Hepatic stellate cell (primary cell): Measurements from ENCODE around the gene PKD2L2.
A peak's percentile ranks its signal among the peaks of the same experiment; 100 is the strongest.
"Not testable (repeated sequence)": the region's sequence is repeated elsewhere in the genome, so short reads cannot be mapped to it uniquely, and the experiment has no call there.

Source experiments
- DNase-seq: peaks from one replicate; pipeline ENCODE4 v3.0.0; 2011; ENCODE audit warnings: low spot score

Gene PKD2L2

DNA sequence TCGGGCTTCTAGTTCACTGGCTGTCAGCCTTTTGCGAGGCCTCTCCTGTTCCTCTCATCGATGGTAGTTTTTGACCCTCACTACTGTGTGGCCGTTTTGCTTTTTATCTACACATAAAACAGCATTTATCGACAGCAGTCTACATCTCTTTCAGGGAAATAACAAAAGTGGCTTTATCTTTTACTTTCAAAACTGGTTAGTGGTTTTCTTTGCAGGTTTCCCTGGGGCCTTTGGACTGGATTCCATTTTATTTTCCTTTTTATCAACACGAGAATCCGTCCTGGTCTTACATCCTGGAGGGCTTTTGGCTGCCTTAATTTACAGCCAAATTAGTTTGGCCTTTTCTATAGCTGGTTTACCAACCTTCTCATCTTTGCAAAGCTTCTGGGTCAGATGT, 793 bp upstream of the PKD2L2 start:
- no peak for DNase-seq

DNA sequence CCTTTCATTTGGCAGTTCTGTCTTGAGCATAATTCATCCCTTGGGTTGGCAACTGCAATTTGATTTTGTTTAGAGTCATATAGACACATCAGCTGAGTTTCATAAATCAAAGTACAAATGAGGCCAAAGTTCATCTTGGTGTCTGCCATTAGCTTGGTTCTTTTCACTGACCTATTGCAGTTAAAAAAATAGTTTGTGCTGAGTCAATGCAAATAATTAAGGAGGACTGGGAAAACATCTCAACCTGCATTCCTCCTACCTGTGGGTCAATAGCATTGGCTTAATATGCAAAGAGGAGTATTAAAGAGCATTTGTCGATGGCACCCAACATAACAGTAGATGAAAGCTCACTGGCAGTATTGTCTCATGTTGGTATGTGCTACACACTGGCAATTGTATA, 1.6 kb downstream of the PKD2L2 start:
- no peak for DNase-seq

- DNase-seq: no peak
These were observed 2.6 kb downstream of the PKD2L2 start for GRCh38 chr5:137891849-137892248.

GRCh38 chr5:137894586-137894985, 5.3 kb downstream of the PKD2L2 start:
- DNase-seq: no peak

DNA sequence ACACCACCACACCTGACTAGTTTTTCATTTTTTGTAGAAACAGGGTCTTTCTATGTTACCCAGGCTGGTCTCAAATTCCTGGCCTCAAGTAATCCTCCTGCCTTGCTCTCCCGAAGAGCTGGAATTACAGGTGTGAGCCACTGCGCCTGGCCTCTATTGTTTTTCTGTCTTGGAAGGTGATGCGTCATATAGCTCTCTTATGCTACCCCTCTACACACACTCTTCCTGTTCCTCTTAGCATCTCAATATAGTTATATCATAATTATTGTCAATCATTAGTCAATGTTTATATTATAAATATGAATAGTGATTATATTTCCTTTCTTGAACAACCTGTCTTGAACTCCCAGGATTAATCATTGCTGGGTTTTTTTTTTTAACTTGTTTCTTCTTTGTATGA, 7.3 kb downstream of the PKD2L2 start:
- no peak for DNase-seq

DNA sequence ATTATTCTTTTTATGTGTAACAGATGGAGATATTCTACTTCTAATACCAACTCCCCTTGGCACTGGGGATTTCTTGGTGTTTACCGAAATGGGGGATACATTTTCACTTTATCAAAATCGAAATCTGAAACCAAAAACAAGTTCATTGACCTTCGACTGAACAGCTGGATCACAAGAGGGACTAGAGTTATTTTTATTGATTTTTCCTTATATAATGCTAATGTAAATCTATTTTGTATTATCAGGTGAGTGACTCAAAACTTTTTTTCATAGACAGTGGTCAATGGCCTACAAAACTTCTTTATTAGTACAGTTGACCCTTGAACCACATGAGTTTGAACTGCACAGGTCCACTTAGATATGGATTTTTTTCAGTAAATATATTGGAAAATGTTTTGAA, 10.2 kb downstream of the PKD2L2 start:
- no peak for DNase-seq

- no peak for DNase-seq
These were observed 12.0 kb downstream of the PKD2L2 start for GRCh38 chr5:137901011-137901817.

DNA sequence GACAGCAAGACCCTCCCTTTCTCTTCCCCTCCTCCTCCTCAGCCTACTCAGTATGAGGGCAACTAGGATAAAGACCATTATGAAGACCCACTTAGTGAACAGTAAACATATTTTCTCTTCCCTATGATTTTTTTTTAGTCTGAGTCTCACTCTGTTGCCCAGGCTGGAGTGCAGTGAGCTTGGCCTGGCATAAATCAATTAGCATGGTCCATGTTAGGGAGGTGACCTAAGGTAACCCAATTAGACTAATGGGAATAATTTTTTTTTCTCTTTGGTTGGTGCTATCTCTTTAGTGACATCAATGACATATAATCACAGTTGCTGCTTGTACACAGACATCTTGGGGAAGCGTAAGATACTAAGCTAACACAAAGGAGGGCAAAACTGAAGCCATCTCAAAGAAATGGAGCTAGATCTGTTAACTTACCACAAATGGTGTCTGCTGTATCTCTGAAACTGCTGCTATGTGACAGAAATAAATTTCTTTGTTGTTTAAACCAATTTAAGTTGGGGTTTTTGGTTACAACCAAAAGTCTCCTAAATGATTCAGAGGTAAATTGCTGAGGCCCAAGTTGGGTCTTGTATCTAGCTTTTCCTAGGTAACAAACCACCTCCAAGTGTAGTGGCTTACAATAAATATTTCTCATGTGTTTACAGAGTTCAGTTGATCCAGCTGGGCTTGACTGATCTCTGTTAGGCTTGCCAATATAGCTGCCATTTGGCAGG, 13.3 kb downstream of the PKD2L2 start:
- DNase-seq: no peak

GRCh38 chr5:137914758-137915157, 25.5 kb downstream of the PKD2L2 start:
- DNase-seq: no peak

GRCh38 chr5:137916923-137917322, 27.7 kb downstream of the PKD2L2 start:
- no peak for DNase-seq

GRCh38 chr5:137921931-137922330, 32.7 kb downstream of the PKD2L2 start:
- no peak for DNase-seq

DNA sequence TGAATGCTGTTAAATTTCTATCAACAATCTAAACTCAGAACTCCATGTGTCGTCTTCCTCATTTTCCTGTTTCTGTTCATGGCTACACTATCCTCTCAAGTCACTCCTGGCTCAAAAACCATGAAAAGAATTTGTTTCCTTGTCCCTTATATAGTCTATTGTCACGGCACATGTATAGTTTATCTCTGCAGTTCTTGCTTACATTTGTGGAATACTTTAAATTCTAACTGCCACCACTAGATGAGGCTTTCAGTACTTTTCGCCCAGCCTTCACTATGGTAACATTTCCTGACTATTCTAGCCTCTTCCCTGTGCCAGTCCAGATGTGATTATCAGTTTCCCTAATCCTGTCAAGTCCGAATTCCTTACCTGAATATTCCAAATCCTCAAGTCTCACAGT, 34.6 kb downstream of the PKD2L2 start:
- no peak for DNase-seq

GRCh38 chr5:137932800-137933199, 43.5 kb downstream of the PKD2L2 start:
- DNase-seq: no peak

DNA sequence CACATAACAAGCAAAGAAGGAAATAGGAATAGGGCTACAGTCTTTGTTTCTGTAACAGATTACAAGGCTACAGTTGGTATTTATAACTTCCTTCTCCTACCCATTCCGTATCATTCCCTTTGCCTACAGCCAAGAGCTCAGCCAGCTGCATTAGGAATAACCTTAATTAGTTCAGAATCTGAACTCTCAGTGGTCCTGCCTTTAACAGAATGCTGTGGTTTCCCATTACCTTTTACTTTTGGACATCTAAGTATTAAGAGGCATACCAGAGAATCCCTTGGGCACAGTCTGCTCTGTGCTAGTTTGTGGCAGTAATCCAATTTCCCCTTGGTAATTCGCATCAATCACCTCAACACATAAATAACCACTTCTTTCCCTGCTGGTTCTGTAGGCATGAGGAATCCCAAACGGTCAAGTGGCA, 44.2 kb downstream of the PKD2L2 start:
- DNase-seq: no peak

- DNase-seq: no peak
These were observed 45.9 kb downstream of the PKD2L2 start for GRCh38 chr5:137935190-137935589.

DNA sequence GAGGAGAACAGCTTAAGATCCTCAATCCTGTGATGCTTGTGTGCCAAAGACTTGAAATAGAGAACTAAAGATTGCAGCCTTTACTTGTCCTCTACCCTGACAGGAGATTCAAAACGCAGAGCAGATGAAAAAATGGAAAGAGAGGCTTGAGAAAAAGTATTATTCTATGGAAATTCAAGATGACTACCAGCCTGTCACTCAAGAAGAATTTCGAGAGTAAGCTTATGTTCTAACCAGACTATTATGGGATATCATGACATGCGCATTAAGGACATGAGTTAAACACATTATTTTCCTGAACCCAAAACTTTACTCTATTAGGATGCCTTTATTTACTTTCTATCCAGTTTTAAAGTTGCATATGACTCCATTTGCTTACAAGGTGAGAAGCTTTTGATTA, 46.4 kb downstream of the PKD2L2 start:
- DNase-seq: no peak

GRCh38 chr5:137937994-137938750, 48.9 kb downstream of the PKD2L2 start:
- no peak for DNase-seq

DNA sequence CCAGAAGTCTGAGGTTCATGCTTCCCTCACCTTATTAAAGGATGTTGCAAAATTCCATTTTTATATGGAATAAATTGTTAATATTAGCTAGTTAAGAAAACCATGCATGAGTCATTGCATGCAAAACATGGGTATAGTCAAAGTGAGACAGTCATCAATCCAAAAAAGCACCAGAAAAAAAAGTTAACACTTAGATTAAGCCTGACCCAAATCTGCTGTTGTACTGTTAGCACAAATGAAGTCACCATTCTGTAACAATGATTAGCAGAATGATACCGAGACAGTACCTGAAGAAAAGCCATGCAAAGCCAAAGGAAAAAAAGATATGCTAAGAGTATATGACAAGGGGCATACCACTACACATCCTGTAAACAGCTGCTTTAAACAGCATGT, 49.5 kb downstream of the PKD2L2 start:
- DNase-seq: no peak

- no peak for DNase-seq
These were observed 50.1 kb downstream of the PKD2L2 start for GRCh38 chr5:137939331-137939730.

GRCh38 chr5:137944280-137944679, 55.0 kb downstream of the PKD2L2 start:
- DNase-seq: not testable (repeated sequence)

GRCh38 chr5:137945825-137946224, 56.6 kb downstream of the PKD2L2 start:
- no peak for DNase-seq

GRCh38 chr5:137954131-137954879, 65.0 kb downstream of the PKD2L2 start:
- DNase-seq: peak; percentile 75
